ENCODE measurements around the gene BICRA.
"Not testable (repeated sequence)": the region's sequence is repeated elsewhere in the genome, so short reads cannot be mapped to it uniquely, and the experiment has no call there.

BICRA gene

DNA sequence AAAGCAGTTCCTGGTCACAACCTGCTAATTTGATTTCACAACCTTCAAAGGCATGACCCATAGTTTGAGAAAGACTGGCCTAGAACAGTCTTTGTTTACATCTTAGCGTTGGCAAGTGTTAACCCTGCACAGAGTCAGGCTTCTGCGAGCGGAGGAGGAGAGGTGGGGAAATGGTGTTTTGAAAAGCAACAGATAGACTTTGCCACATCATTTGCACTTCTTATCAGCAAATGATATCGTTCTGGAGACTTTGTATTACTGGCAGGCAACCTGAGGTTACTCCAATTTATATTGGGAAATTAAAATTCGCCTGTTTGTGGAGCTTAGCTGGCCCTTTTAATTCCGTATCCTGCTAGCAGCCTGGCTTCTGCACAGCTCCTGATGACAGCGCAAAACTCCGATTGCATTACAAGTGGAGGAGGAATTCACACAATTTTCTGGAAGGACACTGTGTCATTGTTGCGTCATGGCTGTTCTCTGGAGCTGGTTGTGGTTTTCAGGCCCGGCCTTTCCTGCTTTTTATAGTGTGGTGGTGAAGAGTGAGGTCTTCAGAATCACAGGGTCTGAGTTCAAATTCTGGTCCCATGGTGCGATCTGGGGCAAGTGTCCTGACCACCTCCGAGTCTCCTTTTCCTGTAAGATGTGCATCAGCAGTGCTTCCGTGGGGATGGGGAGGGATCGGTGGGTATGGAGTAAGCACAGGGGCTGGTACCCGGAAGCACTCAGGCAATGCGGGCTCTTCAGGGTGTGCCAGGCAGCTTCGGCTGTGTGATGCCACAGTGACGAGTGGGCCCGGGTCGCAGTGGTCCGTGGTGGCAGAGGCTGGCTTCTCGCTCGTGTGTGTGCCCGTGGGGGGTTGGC lies 55.2 kb downstream of the BICRA start:
- DNase-seq = no peak

DNA sequence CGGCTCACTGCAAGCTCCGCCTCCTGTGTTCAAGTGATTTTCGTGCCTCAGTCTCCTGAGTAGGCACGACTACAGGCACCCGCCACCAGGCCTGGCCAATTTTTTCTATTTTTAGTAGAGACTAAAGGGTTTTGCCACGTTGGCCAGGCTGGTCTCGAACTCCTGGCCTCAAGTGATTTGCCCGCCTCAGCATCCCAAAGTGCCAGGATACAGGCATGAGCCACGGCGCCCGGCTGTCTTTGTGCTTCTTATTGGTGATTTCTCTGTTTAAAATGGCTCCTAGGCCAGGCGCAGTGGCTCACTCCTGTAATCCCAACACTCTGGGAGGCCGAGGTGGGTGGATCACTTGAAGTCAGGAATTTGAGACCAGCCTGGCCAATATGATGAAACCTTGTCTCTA lies 59.6 kb downstream of the BICRA start:
- DNase-seq = not testable (repeated sequence)

DNA sequence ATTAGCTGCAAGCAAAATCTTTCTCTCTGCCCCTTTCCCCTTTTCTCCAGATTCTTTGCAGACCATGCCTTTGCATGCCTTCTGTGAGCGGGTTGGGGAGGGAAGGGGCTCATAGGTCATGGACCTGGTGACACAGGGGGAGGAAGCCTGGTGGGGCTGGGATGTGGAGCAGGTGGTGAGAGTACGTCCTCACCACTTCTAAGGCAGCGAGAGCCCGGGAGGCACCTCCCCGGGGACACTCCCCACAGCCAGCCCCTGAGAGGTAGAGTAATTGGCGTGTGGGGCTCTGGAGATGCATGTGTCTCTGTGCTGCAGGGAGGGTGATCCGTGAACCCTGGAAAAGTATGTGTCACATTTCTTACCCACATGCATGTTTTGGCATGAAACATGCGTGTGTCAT lies 61.8 kb downstream of the BICRA start:
- DNase-seq = no peak

DNA sequence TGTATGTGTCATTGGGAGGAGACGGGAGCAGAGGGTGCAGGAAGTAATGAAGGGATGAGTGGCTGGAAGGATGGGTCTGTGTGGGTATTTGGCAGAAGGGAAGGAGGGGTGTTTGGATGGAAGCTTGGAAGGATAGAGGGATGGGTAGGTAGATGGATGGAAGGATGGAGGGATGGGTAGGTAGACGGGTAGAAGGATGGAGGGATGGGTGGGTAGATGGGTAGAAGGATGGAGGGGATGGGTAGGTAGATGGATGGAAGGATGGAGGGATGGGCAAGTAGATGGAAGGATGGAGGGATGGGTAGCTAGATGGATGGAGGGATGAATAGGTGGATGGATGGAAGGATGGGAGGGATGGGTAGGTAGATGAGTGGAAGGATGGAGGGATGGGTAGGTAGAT lies 62.6 kb downstream of the BICRA start:
- DNase-seq = no peak

DNA sequence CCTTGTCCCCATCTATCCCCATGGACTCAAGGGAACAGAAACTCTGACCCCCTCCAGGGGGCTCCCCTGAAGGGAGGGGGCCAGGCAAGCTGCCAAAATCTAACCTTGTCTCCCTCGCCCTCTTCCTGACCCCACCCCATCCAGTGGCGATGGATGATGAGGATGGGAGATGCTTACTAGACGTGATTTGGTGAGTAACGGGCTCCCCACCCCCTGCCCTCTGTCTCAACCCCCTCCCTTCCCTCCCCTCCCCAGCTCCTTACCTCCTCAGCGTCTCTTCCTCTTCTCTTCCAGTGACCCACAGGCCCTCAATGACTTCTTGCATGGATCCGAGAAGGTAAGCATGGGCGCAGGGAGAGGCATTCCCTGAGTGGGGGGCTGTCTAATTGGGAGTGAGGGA lies 64.5 kb downstream of the BICRA start:
- DNase-seq = no peak

DNA sequence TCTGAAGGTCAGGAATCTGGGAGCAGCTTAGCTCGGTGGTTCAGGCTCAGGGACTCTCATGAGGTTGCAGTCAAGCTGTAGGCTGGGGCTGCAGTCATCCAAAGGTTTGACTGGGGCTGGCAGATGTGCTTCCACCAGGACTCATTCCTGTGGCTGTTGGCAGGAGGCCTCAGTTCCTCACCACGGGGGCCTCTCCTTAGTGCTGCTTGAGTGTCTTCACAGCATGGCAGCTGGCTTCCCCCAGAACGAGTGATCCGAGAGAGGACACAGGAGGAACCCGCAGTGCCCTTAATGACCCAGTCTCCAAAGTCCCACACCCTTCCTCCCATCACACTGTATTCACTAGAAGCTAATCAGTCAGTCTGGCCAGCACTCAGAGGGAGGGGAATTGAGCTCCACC lies 65.6 kb downstream of the BICRA start:
- DNase-seq = no peak

DNA sequence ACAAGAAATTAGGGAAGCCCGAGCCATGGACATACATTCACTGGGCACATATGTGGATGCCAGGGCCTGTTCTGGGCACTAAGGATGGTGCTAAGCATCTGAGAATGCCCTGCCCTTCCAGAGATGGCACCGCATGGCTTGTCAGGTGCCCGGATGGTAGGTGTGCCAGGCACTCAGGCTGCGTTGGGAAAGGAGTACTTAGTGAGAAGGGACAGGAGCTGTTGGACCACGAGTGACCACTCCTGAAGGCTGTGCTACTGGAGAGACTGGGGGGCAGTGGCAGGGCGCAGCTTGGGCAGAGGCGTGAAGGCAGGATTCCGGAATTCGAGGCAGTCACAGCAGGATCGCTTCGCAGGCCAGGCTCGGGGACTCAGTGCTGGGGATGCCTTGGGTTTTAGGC lies 66.3 kb downstream of the BICRA start:
- DNase-seq = no peak

DNA sequence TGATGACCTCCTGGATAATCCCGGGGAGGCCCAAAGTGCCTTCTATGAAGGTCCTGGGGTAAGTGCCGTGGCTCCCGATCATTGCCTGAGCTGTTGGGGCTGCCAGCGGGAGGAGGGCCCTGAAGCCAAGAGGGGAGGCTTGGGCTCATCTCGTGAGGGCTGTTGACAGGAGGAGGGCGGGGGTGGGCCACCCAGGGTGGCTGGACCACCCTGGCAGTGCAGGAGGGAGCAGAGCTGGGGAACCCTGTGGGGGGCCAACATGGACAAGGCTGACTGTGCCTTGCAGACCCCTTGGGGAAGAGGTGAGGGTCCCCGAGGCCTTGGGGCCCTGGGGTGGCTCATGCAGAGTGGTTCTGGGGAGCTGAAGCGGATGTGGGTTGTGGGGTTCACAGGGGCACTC lies 66.9 kb downstream of the BICRA start:
- no peak for DNase-seq

DNA sequence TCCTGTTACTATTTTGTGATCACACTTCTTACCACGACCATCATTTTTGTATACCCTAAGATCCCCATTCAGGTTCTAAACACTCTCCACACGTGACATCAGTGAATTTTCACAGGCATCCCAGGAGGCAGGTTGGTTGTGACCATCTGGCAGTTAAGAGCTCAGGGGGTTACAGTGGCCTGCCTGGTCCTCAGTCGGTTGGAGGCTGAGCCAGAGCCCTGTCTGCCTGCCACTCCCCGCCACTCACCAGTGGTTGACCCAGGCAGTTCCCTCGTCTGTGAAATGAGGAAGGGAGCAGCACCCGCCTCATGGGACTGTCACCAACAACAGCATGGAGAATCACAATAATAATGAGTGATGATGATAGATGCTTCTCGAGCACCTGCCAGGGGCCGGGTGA lies 67.9 kb downstream of the BICRA start:
- no peak for DNase-seq

DNA sequence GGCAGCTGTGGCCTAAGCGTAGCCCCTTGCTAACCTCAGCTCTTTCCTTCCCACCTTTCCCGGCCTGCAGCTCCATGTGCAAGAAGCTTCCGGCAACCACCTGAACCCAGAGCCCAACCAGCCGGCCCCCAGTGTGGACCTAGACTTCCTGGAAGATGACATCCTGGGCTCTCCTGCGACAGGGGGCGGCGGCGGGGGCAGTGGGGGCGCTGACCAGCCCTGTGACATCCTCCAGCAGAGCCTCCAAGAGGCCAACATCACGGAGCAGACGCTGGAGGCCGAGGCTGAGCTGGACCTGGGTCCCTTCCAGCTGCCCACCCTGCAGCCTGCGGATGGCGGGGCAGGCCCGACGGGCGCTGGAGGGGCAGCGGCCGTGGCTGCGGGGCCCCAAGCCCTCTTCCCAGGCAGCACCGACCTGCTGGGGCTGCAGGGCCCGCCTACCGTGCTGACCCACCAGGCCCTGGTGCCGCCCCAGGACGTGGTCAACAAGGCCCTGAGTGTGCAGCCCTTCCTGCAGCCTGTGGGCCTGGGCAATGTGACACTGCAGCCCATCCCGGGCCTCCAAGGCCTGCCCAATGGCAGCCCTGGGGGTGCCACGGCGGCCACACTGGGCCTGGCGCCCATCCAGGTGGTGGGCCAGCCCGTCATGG lies 70.4 kb downstream of the BICRA start:
- no peak for DNase-seq

DNA sequence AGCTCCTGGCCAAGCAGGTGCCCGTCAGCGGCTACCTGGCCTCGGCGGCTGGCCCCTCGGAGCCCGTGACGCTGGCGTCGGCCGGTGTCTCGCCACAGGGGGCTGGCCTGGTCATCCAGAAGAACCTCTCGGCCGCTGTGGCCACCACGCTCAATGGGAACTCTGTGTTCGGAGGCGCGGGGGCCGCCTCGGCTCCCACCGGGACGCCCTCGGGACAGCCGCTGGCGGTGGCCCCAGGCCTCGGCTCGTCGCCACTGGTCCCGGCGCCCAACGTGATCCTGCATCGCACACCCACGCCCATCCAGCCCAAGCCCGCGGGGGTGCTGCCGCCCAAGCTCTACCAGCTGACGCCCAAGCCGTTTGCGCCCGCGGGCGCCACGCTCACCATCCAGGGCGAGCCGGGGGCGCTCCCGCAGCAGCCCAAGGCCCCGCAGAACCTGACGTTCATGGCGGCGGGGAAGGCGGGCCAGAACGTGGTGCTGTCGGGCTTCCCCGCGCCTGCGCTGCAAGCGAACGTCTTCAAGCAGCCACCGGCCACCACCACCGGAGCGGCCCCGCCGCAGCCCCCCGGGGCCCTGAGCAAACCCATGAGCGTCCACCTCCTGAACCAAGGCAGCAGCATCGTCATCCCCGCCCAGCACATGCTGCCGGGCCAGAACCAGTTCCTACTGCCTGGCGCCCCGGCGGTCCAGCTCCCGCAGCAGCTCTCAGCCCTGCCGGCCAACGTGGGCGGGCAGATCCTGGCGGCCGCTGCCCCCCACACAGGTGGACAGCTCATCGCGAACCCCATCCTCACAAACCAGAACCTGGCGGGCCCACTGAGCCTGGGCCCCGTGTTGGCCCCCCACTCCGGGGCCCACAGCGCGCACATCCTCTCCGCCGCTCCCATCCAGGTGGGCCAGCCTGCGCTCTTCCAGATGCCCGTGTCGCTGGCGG lies 71.3 kb downstream of the BICRA start:
- no peak for DNase-seq

DNA sequence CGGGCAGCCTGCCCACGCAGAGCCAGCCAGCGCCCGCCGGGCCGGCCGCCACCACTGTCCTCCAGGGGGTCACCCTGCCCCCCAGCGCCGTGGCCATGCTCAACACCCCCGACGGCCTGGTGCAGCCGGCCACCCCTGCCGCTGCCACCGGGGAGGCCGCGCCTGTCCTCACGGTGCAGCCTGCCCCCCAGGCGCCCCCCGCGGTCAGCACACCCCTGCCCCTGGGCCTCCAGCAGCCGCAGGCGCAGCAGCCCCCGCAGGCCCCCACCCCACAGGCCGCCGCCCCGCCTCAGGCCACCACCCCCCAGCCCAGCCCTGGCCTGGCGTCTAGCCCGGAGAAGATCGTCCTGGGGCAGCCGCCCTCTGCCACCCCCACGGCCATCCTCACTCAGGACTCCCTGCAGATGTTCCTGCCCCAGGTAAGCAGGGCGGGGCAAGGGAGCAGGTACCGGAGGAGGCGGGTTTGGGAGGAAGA lies 72.0 kb downstream of the BICRA start:
- DNase-seq = no peak

DNA sequence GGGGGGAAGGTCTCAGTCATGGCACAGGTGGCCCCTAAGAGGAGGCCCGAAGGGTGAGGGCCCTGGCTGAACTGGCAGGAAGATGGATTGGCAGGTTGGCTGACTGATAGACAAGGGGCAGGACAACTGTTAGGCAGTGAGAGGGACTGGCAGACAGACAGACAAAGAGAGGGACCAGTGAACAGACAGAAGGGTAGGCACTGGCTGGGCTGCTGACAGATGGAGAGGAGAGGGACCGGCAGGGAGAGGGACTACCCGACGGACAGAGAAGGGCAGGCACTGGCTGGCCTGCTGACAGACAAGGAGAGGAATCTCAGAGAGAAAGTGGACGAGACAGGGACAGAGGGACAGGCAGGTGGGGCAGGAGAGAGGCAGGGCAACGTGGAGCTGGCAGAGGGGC lies 72.5 kb downstream of the BICRA start:
- DNase-seq = no peak

DNA sequence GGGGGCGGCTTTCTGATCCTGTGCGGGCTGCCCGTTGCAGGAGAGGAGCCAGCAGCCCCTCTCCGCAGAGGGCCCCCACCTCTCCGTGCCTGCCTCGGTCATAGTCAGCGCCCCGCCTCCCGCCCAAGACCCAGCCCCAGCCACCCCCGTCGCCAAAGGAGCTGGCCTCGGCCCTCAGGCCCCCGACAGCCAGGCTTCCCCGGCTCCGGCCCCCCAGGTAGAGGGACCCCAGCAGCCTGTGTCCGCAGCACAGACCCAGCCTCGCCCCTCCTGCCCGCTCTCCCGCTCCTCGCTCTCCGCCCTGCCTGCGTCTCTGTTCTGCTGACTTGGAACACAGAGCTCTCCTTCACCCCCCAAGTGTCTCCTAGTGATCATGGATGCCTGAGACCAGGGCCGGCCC lies 73.0 kb downstream of the BICRA start:
- DNase-seq = no peak

DNA sequence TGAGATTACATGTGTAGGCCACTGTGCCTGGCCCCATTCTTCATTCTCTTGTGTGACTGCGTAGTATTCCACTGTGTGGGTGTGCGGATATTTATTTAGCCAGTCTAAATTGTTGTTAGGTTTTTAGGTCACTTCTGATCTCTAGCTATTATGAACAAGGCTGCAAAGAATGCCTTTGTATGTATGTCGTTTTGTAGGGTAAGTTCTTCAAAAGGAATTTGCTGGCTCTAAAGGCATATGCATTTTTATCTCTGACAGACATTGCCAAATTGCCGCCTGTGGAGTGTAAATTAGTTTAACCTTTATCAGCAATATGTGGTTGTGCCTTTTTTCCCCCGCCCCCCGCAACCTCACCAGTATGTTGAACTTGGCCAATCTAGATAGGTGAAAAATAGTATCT lies 74.0 kb downstream of the BICRA start:
- no peak for DNase-seq

DNA sequence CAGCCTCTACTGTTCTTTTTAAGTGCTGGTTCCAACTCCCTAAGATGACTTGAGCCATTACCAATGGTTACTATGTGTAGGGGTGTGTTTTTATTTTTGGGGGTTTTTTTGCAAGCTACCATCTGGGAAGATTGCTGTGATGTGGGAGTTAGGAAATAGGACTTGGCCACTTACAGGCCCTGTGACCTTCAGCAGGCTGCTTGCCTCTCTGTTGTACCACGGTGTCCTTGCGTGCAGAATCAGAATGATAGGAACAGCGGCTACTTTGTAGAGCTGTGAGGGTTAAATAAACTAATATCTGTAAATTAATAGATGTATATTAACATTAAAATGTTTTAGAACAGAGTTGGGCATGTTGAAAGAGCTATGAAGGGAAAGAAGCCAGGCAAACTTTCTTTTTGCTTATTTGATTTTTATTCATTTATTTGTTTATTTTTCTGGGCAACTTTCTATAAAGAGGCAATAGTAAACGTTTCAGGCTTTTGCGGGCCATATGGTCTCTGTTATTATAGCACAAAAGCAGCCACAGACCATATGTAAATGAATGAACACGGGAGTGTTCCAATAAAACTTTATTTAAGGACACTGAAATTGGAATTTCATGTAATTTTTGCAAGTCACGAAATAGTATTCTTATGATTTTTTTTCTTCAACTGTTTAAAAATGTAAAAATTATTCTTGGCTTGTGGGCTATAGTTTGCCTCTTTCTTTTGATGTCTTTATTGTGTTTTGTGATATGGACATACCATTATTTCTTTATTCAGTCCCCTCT lies 77.9 kb downstream of the BICRA start:
- no peak for DNase-seq

DNA sequence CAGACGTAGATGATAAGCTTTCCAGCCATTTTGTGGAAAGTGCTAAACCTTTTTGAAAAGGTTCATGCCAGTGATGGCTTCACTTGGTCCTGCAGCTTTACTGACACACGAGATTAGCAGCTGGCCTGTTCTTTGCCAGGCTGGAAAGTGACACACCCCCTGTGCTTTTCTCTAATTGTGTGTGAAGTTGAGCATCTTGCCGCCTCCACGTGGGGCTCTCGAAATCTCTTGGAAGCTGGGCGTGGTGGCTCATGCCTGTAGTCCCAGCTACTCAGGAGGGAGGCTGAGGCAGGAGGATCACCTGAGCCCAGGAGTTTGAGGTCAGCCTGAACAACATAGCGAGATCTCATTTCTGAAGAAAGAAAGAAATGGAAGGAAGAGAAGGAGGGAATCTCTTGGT lies 79.0 kb downstream of the BICRA start:
- DNase-seq = no peak

DNA sequence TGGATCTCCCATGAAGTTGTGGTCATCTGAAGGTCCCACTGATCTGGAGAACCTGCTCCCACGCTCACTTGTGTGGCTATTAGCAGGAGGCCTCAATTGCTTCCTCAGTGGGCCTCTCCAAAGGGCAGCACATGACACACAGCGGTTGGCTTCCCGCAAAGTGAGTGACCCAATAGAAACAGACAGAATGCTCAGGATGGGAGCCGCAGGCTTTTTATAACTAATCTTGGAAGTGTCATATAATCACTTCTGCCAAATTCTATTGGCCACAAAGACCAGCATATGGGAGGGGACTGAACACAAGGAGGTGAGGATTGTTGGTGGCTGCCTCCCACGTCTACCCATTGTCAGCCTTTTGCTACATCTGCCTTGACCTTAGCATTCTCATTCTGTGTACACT lies 82.2 kb downstream of the BICRA start:
- no peak for DNase-seq

DNA sequence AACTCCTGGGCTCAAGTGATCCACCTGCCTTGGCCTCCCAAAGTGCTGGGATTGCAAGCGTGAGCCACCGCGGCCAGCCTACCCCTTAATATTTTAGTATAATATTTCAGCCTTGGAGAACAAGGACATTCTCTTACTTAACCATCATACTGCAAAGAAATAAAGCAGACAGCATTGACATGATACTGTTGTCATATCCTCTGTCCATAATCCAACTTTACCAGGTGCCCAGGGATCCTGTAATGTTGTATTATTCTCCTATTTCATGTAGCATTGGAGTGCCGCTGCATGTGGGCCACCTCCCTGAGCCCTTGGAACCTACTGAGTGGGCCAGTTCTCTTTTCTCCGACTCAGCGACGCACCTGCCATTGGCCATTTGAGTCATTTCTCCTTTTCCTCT lies 82.8 kb downstream of the BICRA start:
- DNase-seq = no peak

DNA sequence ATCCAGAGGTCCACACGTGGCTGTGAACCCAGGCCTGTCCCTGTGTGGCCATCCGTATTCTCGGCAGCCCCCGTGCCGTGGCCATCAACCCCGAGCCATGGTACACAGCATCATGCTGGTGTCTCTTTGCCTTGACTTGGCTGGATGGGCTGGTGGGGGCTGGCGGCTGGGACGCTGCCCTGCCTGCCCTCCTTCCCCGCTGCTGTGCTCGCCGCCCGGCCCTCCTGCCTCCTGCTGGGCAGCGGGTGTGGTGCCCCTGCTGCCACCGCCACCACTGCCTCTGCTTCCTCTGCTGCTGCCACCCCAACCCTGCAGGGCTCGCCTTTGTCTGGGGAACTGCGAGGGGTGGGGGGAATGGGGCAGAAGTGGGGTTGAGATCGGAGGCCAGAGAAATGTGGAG lies 84.6 kb downstream of the BICRA start:
- no peak for DNase-seq

DNA sequence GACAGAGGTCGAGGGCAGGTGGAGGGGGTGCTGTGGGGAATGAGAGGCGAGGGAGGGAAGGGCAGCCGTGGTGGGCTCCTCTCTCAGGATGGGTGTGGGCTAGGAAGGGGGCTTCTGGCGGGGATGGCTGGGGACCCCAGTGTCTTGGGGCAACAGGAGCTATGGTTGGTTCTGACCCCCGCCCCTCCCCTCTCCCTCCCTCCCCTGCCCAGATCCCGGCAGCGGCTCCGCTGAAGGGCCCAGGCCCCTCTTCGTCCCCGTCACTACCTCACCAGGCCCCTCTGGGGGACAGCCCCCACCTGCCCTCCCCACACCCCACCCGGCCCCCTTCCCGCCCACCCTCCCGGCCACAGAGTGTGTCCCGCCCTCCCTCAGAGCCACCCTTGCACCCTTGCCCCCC lies 85.0 kb downstream of the BICRA start:
- DNase-seq = no peak

DNA sequence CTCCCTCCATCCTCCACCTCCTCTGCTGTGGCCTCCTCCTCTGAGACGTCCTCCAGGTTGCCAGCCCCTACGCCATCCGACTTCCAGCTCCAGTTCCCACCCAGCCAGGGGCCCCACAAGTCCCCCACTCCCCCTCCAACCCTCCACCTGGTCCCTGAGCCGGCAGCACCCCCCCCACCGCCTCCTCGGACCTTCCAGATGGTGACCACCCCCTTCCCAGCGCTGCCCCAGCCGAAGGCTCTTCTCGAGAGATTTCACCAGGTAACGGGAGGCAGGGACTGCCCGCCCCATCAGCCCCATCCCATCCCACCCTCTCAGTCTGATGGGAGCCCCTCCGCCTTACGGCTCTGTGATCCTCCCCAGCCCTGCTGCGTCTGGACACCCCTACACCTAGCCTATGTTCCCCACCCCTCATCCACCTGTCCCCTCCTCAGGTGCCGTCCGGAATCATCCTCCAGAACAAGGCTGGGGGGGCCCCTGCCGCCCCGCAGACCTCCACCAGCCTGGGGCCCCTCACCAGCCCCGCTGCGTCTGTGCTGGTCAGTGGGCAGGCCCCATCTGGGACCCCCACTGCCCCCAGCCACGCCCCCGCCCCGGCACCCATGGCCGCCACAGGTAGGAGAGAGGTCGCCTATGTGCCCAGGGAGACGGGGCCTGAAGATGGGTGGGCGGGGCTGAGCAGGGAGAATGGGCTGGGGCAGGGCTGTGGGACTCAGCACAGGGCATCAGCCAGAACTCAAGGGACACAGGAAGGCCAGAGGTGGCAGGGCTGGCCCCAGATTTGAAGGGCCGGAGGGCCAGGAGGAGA lies 85.7 kb downstream of the BICRA start:
- DNase-seq = no peak
